ENCODE measurements around the gene ENAH. TPM values are rescaled to one million over a fixed set of nuclear protein-coding genes. Genes with fewer than 3 reads are reported as not detected.

Gene ENAH
- total and polyA plus RNA-seq, 9 of the 15 experiments (the other 6 are each of a cell fraction or from before 2014, with no cell fraction given), result 0.03 to 1.2 (median 0.15) TPM

DNA sequence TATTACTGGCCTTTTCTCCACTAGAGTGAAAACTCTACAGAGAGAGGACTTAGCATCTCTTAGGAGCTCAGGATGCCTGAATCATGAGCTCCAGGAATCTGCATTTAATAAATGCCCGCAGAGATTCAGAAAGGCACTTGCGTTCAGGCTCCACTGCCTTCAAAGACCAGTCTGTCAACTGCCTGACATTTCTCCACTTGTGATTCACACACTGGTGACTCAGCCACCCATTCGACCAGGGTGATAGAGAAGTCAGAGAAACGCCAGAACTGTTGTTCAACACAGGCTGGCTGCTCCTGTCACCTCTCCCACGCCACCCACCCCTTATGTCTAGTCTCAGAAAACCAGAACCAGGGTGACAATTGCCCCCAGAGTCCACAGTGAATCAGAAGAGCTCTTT lies 198.2 kb downstream of the ENAH start (continued):
- TF ChIP-seq, protein P1, sequence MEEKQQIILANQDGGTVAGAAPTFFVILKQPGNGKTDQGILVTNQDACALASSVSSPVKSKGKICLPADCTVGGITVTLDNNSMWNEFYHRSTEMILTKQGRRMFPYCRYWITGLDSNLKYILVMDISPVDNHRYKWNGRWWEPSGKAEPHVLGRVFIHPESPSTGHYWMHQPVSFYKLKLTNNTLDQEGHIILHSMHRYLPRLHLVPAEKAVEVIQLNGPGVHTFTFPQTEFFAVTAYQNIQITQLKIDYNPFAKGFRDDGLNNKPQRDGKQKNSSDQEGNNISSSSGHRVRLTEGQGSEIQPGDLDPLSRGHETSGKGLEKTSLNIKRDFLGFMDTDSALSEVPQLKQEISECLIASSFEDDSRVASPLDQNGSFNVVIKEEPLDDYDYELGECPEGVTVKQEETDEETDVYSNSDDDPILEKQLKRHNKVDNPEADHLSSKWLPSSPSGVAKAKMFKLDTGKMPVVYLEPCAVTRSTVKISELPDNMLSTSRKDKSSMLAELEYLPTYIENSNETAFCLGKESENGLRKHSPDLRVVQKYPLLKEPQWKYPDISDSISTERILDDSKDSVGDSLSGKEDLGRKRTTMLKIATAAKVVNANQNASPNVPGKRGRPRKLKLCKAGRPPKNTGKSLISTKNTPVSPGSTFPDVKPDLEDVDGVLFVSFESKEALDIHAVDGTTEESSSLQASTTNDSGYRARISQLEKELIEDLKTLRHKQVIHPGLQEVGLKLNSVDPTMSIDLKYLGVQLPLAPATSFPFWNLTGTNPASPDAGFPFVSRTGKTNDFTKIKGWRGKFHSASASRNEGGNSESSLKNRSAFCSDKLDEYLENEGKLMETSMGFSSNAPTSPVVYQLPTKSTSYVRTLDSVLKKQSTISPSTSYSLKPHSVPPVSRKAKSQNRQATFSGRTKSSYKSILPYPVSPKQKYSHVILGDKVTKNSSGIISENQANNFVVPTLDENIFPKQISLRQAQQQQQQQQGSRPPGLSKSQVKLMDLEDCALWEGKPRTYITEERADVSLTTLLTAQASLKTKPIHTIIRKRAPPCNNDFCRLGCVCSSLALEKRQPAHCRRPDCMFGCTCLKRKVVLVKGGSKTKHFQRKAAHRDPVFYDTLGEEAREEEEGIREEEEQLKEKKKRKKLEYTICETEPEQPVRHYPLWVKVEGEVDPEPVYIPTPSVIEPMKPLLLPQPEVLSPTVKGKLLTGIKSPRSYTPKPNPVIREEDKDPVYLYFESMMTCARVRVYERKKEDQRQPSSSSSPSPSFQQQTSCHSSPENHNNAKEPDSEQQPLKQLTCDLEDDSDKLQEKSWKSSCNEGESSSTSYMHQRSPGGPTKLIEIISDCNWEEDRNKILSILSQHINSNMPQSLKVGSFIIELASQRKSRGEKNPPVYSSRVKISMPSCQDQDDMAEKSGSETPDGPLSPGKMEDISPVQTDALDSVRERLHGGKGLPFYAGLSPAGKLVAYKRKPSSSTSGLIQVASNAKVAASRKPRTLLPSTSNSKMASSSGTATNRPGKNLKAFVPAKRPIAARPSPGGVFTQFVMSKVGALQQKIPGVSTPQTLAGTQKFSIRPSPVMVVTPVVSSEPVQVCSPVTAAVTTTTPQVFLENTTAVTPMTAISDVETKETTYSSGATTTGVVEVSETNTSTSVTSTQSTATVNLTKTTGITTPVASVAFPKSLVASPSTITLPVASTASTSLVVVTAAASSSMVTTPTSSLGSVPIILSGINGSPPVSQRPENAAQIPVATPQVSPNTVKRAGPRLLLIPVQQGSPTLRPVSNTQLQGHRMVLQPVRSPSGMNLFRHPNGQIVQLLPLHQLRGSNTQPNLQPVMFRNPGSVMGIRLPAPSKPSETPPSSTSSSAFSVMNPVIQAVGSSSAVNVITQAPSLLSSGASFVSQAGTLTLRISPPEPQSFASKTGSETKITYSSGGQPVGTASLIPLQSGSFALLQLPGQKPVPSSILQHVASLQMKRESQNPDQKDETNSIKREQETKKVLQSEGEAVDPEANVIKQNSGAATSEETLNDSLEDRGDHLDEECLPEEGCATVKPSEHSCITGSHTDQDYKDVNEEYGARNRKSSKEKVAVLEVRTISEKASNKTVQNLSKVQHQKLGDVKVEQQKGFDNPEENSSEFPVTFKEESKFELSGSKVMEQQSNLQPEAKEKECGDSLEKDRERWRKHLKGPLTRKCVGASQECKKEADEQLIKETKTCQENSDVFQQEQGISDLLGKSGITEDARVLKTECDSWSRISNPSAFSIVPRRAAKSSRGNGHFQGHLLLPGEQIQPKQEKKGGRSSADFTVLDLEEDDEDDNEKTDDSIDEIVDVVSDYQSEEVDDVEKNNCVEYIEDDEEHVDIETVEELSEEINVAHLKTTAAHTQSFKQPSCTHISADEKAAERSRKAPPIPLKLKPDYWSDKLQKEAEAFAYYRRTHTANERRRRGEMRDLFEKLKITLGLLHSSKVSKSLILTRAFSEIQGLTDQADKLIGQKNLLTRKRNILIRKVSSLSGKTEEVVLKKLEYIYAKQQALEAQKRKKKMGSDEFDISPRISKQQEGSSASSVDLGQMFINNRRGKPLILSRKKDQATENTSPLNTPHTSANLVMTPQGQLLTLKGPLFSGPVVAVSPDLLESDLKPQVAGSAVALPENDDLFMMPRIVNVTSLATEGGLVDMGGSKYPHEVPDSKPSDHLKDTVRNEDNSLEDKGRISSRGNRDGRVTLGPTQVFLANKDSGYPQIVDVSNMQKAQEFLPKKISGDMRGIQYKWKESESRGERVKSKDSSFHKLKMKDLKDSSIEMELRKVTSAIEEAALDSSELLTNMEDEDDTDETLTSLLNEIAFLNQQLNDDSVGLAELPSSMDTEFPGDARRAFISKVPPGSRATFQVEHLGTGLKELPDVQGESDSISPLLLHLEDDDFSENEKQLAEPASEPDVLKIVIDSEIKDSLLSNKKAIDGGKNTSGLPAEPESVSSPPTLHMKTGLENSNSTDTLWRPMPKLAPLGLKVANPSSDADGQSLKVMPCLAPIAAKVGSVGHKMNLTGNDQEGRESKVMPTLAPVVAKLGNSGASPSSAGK (IDR thresholded peaks at IDR 0.05), result no peak
- TF ChIP-seq DPF2 (IDR thresholded peaks at IDR 0.05) (peak; percentile 65), MYNN (IDR thresholded peaks at IDR 0.05) (no peak), MYNN (CRISPR knock-in tag; IDR thresholded peaks at IDR 0.05) (no peak), ZC3H11A (IDR thresholded peaks at IDR 0.05; ENCODE audit: low read depth, low read length) (no peak), TCF3 (CRISPR knock-in tag; IDR thresholded peaks at IDR 0.05) (no peak; the same call in 1 of the 2 replicates), LCOR (CRISPR knock-in tag; IDR thresholded peaks at IDR 0.05) (no peak), GABPB2 (CRISPR knock-in tag; conservative IDR thresholded peaks at IDR 0.05) (no peak), MEIS2 (IDR thresholded peaks at IDR 0.05; ENCODE audit: partially characterized antibody) (peak; percentile 77), RBBP5 (IDR thresholded peaks at IDR 0.05; ENCODE audit: borderline replicate concordance, insufficient read depth, low read length, poor library complexity, severe bottlenecking) (no peak), CREBBP (IDR thresholded peaks at IDR 0.05; ENCODE audit: low read depth, low read length) (no peak), EHMT2 (IDR thresholded peaks at IDR 0.05) (no peak), ARNT (IDR thresholded peaks at IDR 0.05) (no peak), RAD51 (IDR thresholded peaks at IDR 0.05; ENCODE audit: borderline replicate concordance, low read depth) (no peak)
- TF ChIP-seq, protein P2, sequence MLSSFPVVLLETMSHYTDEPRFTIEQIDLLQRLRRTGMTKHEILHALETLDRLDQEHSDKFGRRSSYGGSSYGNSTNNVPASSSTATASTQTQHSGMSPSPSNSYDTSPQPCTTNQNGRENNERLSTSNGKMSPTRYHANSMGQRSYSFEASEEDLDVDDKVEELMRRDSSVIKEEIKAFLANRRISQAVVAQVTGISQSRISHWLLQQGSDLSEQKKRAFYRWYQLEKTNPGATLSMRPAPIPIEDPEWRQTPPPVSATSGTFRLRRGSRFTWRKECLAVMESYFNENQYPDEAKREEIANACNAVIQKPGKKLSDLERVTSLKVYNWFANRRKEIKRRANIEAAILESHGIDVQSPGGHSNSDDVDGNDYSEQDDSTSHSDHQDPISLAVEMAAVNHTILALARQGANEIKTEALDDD (IDR thresholded peaks at IDR 0.05), result peak; percentile 81
- TF ChIP-seq, protein P3, sequence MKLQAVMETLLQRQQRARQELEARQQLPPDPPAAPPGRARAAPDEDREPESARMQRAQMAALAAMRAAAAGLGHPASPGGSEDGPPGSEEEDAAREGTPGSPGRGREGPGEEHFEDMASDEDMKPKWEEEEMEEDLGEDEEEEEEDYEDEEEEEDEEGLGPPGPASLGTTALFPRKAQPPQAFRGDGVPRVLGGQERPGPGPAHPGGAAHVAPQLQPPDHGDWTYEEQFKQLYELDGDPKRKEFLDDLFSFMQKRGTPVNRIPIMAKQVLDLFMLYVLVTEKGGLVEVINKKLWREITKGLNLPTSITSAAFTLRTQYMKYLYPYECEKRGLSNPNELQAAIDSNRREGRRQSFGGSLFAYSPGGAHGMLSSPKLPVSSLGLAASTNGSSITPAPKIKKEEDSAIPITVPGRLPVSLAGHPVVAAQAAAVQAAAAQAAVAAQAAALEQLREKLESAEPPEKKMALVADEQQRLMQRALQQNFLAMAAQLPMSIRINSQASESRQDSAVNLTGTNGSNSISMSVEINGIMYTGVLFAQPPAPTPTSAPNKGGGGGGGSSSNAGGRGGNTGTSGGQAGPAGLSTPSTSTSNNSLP (IDR thresholded peaks at IDR 0.05; ENCODE audit: borderline replicate concordance, low read depth, low read length), result no peak
